ENCODE results near the gene ANK2.

The ANK2 gene

DNA sequence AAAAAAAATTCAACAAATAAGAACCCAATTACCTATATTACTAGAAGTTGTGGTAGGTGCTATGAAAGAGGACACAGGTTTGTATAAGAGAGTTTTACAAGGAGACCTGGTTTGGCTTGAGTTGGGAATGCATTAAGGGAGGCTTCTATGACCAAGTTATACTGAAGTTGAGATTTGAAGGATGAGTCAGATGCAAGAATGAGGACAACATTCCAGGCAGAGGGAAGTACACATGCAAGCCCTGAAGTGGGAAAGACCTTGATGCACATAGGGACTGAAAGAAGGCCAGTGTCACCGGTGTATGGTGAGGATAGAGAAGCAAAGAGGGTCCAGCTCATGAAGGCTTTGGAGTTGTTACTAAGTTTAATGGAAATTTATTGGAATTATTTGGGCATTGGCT, 52.2 kb downstream of the ANK2 start:
- DNase-seq, result no peak

- DNase-seq, result no peak
Observed at GRCh38 chr4:113103556-113103955, 54.1 kb downstream of the ANK2 start.

DNA sequence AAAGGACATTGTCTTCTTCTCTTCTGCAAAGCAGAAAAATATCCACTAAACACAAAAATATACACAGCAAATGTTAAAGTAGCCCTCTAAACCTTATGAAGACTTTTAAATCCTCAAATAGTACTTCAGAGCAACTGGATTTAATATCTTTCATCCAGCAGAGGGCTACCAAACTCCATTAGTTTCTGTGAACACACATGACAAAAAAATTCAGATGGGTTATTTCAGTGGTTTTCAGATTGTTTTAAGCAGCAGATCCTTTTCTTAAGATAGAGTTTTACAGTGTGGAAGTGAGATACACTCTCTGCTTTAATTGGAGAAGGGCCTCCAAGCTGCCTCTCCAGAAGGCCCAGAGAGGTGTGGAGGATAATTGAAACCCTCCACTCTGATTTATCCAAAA, 56.7 kb downstream of the ANK2 start:
- peak; percentile 52 for DNase-seq

- DNase-seq, result no peak
Observed at GRCh38 chr4:113109106-113109718, 59.8 kb downstream of the ANK2 start.

DNA sequence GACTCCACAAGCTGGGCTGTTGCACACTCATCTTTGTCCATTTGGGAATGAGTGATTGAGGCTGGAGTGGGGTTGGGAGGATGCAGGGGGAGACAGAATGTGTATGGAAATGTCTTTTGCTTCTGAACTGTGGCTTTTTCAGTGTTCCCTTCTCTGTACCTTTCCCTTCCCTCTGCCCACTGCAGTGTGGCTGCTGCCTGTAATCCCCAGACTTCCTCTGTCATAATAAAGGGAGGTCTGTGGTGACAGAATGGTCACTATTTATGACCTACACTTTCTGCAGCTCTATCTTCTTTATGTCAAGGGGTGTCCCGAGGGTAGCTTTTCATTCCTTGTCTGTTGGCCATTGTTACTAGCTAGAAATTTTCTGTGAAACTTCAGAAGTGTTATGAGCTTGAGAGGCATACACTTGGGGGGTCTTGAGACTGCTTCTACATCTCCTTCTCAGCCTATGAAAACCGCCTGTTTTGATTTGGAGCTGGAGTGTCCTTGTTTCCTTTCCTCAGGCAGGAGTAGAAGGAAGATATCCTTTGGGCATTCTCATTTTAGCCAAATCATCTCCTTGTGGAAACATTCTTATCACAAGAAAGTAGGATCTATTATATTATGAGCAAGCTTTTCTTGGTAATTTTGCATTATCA, 63.0 kb downstream of the ANK2 start:
- DNase-seq, result peak; percentile 35

DNA sequence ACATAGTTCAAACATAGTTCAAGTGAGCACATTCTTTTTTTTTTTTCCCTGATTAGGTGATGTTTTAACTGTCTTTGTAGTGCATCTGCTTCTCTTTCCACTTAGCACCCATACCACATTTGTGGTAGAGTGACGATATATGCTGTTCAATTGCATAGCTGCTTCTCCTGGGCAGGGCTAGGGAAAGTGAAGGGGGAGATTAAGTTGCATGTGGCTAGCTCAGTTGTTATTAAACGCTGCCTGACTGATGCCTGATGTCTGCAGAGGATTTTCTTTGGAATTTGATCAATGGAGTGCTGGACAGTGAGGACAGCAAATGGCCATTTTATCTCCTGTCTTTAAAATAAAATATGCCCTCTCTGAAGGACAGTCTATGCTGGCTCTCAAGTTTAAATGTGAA, 63.7 kb downstream of the ANK2 start:
- peak; percentile 32 for DNase-seq

DNA sequence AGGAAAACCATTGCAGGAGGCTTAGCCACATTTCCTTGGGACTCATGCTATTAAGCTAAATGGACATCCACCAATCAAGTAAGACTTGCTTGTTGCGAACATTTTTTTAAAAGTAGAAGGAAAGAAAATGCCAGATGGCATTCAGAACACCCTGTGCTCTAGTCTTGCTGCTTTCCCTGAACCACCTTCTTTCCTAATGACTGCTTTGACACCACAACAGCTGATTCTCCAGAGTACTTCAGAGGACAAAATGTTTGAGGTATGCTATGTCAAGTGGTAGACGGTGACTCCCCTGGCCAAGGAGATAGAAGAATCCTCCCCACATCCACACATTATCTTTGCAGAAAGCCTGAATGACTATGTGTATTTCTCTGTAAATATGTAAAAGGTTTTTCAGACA, 65.4 kb downstream of the ANK2 start:
- DNase-seq, result peak; percentile 25

DNA sequence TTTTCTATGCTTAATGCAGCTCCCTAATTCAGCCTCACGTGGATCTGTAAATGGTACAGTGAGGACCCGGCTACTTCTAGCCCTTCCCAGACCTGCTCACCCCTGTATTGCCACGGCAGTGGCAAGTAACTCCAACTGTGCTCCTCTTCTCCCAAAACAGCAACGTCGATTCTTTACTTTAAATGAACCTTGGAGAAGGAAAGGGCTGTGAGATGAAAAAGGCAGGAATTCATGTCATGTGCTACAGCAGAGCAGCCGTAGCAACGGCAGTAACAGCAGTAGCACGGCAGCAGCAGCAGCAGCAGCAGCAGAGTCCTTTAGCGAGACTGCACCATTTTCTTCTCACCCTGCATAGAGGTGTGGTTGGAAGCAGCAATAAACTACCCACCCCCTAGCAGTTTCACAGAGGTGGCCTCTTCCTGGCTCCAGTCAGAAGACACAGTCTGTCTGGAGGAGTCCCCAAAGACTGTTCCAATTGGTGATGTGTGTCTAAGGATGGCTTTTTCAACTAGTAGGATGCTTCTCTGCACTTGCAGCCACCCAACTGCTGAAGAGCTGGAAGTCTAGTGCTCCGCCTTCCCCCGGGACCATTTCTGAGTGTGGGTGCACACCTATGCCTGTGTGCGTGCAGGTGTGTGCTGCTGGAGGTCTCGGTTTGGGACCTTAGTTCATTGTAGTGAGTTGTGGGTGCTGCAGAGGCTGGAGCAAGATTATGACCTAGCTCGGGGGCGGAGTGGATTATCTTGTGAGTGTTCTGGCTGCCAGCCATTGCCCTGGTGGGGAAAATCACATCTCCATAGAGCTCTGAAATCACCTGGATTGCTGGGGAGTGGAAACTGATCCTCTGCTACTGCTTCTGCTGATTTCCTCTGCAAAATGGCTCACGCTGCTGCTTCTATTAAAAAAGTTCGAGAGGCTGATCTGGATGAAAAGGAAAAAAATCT, 67.2 kb downstream of the ANK2 start:
- DNase-seq, result peak; percentile 61

DNA sequence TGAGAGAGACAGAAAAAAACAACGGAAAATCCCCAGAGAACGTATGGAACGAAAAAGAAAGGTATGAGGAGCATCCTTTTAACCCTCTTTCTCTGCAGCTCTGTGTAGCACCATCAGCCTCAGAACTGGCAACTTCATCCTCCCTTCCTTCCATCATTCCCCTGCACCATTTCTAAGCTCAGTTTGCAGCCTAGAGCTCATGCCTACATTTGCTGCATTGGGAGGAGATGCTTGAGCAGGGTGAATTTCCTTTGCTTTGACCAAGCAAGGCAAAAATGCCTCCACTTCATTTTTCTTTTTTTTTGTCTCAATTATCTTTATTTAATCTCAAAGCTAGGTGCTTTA, 67.9 kb downstream of the ANK2 start:
- no peak for DNase-seq

DNA sequence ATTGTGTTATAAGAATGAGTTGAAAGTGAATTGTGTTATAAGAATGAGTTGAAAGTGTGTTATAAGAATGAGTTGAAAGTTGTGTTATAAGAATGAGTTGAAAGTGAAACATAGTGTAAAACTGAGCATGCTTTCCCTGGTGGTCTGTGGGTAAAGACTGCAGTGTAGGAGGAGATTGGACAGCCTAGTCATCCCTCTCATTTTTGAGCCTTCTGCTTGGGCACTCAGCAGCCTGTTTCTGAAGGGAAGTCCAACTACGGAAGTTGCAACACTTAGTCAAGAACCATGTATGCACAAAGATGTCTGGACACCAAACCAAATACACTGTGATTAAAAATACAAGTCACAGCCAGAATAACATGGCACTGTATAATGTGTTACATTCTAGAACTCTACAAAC, 72.6 kb downstream of the ANK2 start:
- DNase-seq, result no peak

GRCh38 chr4:113125418-113125817, 76.0 kb downstream of the ANK2 start:
- no peak for DNase-seq

DNA sequence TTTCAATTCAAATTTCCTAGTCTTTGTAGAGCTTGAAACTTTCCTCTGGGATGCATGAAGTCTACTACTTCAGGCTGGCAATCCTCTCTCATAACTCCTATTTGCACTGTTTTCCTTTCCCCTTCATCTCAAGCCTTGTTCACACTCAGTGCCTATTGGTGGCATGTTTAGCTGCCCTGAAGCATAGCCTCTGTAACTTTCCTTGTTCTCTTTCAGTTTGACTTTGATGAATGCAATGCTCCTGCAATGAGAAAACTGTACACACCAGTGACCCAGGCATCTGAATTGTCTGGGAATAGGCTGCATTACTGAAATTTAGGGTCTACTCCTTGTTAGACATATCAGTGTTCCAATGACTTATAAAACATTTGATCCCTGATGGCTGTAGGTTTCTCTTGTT, 81.7 kb downstream of the ANK2 start:
- no peak for DNase-seq

DNA sequence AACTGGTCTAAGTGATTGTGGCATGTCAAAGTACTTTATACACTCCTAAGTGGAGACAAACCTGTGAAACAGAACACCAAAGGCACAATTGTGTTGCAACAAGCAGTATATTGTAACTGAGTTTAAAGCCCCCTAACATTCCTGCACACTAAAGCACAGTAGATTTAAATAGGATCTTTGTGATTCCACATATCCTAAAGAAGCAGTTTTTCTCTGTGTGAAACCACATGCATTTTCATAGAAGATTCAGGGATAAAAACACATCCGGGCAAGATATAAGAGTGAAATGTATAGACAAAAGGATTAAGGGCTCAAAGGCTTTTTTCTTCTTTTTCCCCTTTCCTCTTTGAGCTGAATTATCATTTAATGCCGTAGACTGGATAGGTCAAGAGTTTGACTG, 82.2 kb downstream of the ANK2 start:
- DNase-seq, result no peak

DNA sequence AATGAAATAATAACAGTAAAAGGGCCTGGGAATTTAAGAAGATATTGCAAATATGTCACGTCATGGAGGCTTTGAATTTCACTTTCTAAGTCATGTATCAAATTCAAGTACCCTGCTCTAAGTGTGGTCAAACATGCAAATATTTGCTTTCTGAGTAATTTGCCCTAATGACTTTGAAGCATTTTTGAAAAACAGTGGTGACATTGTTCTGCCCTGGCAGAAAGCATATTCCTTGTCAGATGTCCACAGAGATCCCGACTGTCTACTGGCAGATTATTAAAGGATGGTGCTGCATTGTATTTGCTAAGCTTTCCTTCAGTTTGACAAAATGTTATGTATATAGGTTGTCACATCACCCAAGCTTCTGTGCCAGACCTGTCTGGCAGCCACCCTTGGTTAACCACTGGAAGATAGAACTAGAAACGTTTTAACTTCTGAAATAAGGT, 92.5 kb downstream of the ANK2 start:
- no peak for DNase-seq

GRCh38 chr4:113142351-113142750, 92.9 kb downstream of the ANK2 start:
- no peak for DNase-seq

DNA sequence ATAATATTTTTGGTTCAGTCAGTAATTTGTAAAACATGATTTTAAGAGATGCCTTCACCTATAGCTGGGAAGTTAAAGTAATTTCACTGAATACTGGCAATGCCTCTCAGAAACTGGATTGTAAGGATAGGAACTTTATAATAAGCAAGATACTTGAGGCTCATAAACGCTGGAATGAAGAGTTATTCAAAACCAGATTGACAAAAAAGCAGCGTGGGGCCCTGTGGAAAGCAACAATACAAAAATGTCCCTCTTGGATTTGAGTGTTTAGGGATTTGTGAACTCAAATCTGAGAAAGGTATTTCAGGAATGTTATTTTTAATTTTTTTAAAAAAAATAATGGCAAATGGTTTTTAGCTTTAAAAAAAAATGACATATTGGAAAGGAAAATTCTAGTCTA, 94.6 kb downstream of the ANK2 start:
- DNase-seq, result no peak

DNA sequence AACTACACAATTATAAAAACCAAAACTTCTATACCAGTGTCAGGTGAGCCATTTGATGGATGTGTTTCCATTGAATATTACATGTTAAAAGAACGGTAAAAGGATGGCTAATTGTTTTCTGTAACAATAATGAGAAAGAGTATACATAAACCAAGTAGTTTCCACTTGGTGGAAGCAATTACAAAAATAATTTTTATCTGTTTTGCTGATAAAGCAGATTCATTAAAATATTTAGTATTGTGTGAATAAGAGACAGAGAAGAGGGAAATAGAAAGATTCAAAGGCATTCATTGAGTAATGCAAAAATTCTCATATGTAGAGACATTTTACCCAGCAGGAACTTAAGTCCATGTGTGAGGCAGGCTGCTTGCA, 95.7 kb downstream of the ANK2 start:
- no peak for DNase-seq

DNA sequence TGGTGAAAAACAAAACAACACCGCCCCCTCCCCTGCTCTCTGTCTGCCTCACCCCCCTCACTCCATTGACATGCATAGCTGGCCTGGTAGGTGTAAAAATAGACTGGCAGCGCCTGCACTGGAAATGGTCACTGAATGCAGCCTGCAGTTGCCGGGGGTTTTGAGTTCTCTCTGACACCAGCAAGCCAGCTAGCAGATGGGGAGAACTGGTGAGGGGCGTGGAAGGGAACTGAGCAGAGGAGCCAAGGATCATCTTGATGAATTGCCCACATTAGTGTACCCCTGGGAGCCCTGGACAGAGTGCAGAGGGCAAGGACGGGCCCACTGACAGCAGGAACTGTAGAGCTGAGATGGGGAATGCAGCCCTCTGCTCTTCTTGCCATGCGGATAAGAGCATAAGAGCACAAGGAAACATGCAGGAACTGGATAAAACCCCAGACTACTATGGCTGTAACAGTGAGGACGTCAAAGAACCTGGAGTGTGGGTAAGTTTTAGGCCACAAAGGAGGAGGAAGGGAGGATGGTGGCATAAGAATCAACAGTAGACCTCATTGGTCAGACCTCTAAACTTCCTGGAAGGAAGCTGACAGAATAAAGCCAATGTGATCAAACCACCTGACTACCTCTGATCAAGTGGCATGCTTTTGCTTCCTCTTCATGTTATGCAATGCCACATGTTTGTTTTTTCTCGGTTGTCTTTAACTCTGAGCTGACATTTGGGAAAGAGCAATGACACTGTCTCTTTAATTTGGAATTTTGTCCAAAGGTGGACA, 96.3 kb downstream of the ANK2 start:
- peak; percentile 73 for DNase-seq

- no peak for DNase-seq
Observed at GRCh38 chr4:113146876-113147358, 97.5 kb downstream of the ANK2 start.

DNA sequence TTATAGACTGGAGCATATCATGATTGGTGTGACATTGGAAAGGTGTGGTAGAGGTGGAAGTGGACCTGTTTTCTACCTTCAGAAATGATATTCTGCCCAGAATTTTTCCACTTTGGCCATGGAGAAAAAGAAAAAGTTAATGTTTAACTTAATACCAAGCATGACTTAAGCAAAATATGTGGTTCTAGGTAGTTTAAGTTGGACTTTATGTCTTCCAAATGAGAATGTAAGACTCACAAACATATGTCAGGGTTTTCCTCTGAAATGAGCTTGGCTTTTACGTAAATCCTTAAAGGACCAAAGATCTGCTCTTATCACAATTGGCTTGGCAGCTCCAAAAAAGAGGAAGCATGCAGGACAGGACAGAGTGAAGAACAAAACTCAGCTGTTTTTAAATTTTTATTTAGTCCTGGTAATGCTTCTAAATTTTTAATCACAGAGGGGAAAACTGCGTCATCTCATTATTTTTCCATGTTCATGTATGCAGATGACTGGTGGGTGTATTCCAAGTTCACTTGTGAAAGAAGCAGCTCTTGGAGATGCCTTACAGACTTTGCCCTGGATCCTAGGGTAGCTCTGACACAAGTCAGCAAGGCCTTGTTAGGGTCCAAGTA, 98.2 kb downstream of the ANK2 start:
- DNase-seq, result no peak

DNA sequence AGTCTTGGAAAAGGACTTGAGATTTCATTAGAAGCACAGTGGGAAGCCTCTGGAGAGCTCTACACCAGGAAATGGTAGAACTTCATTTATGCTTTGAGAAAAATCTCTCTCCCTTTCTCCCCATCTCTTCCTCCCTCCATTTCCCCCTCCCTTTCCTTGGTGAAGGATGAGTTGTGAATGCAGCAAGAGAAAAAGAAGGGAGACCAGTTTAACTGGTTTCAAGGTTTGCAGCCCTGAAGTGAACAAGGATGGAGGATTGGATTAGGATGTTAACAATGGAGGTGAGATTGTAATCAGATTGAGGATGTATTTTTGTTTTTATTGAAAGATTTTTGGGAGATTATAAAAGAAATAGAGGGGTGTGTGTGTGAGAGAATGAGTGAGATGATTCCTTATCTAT, 99.5 kb downstream of the ANK2 start:
- DNase-seq, result no peak

DNA sequence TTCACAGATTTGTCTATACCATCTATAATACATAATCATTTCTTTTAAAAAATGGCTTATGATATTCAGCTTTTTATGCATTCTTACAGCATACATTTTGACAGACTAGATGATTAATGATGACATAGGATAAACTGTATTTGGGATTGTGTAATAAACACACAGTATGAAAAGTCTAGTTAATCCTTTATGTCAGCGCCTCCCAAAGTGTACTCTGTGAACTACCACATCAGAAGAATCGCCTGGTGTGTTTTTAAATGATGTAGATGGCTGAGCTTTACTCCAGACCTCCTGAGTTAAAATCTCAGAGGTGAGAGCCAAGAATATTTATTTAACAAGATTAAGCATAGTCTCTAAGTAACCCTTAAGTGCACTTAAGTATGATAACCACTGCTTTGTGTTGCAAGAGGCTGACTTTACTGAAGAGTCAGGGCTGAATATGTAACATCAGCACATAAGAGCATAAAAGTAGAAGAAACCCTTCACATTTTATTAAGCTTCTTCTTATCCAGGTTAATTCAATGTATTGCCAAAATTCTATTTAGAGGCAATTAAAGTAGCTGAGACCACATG, 104.2 kb downstream of the ANK2 start:
- DNase-seq, result peak; percentile 87
